Left renal cortex interstitium (tissue), 4 donors: ENCODE measurements around the gene NFATC2IP. TPM values are rescaled to one million over a fixed set of nuclear protein-coding genes. Genes with fewer than 3 reads are reported as not detected.
A peak's percentile ranks its signal among the peaks of the same experiment; 100 is the strongest.
"Not testable (repeated sequence)": the region's sequence is repeated elsewhere in the genome, so short reads cannot be mapped to it uniquely, and the experiment has no call there.

Experiments used
- DNase-seq, 4 donors: peaks; one replicate each; pipeline ENCODE4 v3.0.0-alpha.2; 2013; ENCODE audit warnings: low read depth in 4 of 4, low spot score in 2 of 4, missing footprints in 1 of 4
- polyA plus RNA-seq, 4 donors: library from polyadenylated mRNA; unstranded; fragments of 120-200 nt; gene quantifications; one replicate each; pipeline ENCODE4 v1.2.1, GENCODE V29; 2013; ENCODE audit not compliant: insufficient read length in 4 of 4

Gene NFATC2IP
- polyA plus RNA-seq, 4 donors: 23.4 to 86.7 (median 46.6) TPM

DNA sequence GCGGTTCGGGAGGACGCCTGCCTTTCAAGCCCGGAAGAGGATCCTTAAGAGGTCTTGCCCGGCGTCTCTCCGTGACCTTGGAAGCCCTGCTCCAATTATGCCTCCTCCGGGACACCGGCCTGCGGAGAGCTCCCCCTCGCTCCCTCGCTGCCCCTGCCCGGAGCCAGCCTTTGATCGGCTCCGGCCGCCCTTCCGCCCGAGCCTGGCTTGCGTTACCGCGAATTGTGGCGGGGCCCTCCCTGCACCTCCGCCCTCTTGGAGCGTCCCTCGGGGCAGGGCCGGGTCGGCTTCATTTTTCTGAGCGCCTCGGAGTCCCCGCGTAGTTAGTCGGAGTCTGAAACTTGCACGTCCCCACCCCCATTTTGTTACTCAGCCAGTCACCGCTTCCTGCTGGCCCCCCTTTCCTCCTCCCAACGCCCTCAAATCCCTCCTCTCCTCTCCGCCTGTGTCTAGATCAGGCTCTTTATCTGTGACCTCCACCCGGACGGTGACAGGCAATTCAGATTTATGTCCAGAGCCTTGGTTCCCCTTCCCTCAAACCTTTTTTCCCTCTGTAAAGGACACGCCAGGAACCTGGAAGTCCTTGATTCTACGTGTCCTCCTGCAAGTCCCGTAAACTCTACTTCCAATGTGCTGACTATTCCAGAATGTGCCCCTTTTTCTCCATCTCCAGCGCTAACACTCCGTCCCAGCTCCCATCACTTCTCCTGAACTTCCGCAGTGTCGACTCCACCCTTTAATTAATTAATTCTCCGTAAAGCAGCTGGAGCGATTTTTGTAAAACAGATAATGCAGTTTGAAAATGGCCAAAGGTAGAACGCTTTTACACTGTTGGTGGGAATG lies 25.1 kb upstream of the NFATC2IP start:
- DNase-seq: peak; percentile 75 to 81 (median 77)

GRCh38 chr16:28926284-28926683 lies 24.5 kb upstream of the NFATC2IP start:
- DNase-seq: not testable (repeated sequence)

- DNase-seq: no peak
Measured at GRCh38 chr16:28927815-28928214, 22.9 kb upstream of the NFATC2IP start.

- no peak for DNase-seq
Measured at GRCh38 chr16:28930203-28930602, 20.5 kb upstream of the NFATC2IP start.

DNA sequence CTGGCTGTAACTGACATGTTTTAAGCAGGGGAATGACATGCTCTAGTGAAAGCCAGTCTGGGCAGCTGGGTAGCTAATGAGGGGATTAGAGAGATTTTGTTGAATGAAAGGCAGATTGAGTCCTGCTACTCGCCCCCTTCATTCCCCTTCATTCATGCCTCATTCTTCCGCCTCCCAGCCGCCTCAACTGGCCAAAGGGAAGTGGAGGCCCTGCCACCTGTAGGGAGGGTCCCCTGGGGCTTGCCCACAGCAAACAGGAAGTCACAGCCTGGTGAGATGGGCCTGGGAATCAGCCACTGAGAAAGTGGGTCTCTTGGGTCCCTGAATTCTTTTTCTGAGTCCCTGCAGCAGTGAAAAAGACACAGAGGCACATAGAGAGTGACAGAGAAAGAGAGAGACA lies 20.1 kb upstream of the NFATC2IP start:
- no peak for DNase-seq

GRCh38 chr16:28931801-28932225 lies 18.9 kb upstream of the NFATC2IP start, which contains the start of gene CD19:
Gene CD19 (plus strand): TSS chr16:28931971. CDS start chr16:28932001, 30 bp downstream.
- DNase-seq: no peak

- no peak for DNase-seq
Measured at GRCh38 chr16:28932339-28933141, 18.2 kb upstream of the NFATC2IP start.

GRCh38 chr16:28933171-28933570 lies 17.6 kb upstream of the NFATC2IP start:
- no peak for DNase-seq

- no peak for DNase-seq
Measured at GRCh38 chr16:28935346-28935745, 15.4 kb upstream of the NFATC2IP start.

DNA sequence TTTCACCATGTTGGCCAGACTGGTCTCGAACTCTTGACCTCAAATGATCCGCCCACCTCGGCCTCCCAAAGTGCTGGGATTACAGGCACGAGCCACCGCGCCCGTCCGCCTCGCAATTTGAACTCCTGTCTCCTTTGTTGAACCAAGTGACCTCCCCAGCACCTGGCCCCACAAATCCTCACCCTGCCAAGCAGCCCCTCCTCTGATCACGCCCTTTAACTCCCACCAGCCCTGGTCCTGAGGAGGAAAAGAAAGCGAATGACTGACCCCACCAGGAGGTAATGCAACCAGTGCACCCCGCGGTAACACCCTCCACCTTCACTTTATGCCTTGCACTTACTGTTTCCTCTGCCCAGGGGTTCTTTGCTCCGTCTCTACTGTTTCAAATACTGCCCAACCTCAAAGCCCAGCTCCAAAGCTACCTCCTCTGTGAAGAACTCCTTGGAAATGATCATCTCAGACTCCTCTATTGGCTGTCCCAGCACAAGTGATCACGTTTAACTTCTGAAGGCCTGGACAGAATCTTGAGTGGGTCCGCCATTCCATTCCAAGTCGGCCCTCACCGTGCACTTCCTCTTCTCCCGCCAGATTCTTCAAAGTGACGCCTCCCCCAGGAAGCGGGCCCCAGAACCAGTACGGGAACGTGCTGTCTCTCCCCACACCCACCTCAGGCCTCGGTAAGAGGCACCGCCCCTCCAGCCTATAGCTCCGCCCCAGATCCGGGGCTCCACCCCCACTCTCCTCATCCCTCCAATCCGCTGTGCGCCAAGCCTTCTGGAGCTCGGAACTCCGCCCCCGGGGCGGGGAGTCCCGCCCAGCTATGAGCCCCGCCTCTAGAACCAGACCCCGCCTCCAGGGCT lies 14.6 kb upstream of the NFATC2IP start:
- peak in 1 of 4 donors; percentile 29 for DNase-seq

- DNase-seq: no peak
Measured at GRCh38 chr16:28936784-28937155, 14.0 kb upstream of the NFATC2IP start.

DNA sequence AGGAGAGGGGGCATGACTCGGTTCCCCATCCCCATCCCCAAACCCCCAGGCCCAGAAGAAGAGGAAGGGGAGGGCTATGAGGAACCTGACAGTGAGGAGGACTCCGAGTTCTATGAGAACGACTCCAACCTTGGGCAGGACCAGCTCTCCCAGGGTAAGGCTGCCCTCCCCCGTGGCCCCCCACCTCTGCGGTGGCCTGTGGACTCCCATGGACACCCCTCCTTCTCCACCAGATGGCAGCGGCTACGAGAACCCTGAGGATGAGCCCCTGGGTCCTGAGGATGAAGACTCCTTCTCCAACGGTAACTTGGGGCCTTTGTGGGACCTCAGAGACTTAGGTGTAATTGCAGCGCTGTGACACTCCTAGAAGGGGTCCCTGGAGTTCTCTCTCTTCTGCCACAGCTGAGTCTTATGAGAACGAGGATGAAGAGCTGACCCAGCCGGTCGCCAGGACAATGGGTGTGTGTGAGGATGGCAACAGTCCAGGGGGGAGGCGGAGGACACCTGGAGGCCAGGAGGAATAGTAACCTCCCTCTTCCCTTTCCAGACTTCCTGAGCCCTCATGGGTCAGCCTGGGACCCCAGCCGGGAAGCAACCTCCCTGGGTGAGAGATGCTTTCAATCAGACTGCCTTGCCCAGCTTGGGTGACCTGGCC lies 13.4 kb upstream of the NFATC2IP start:
- no peak for DNase-seq

DNA sequence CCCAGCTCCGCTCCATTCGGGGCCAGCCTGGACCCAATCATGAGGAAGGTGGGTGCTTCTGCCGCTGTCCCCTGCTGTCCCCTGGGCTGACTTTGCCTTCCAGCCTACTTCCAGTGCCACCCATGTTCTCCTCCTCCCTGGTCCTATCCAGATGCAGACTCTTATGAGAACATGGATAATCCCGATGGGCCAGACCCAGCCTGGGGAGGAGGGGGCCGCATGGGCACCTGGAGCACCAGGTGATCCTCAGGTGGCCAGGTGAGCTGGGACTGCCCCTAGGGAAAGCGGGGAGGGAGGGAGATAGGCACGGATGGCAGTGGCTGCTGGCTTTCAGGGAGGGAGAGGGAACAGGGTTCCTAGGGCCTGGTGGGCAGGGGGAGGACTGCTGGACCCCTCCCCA lies 12.0 kb upstream of the NFATC2IP start:
- DNase-seq: no peak

DNA sequence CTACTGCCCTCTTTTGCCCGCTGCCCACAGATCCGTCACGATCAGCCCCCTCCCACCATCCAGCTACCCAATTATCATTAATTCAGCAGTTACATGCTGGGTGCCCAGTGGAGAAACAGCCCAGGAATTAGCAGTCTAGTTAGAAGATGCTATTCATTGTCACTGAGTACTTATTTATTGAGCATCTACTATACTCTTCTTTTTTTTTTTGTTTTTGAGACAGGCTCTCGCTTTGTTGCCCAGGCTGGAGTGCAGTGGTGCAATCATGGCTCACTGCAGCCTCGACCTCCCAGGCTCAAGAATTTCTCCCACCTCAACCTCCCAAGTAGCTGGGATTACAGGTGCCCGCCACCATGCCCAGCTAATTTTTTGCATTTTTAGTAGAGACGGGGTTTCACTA lies 10.9 kb upstream of the NFATC2IP start:
- DNase-seq: not testable (repeated sequence)

GRCh38 chr16:28943281-28943680 lies 7.5 kb upstream of the NFATC2IP start:
- DNase-seq: no peak

DNA sequence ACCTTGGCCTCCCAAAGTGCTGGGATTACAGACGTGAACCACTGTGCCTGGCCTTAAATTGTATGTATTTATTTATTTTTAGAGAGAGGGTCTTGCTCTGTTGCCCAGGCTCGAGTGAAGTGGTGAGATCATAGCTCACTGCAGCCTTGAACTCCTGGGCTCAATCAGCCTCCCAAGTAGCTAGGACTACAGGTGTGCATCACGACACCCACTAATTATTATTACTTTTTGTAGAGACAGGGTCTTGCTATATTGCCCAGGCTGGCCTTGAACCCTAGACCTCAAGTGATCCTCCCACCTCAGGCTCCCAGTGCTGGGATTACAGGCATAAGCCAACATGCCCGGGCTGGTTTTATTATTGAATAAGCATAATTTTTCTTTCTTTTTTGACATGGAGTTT lies 4.1 kb upstream of the NFATC2IP start:
- DNase-seq: no peak

DNA sequence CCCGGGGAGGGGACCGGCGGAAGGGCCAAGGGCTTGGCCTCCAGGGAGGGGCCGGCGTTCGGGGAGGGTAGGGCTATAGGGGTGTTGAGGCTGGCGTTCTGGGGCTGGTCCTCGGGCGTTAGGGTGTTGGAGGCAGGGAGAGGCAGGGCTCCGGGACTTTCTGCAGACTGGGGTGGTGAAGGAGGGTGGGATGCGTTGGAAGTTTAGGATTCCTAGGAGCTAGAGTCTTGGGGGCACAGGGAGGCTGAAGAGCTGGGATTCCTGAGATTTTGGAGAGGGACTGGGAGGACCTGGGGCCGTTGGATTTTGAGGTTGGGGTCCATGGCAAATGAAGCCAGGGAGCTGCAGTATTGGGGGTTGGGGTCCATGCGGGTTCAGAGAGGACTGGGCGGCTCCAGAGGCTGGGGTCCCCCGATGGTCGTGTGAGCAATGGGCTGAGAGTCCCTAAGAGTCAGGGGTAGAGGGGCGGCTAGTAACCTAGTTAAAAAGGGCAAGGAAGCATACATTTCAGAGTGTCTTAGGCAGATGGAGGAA lies 740 bp downstream of the NFATC2IP start:
- DNase-seq: no peak

DNA sequence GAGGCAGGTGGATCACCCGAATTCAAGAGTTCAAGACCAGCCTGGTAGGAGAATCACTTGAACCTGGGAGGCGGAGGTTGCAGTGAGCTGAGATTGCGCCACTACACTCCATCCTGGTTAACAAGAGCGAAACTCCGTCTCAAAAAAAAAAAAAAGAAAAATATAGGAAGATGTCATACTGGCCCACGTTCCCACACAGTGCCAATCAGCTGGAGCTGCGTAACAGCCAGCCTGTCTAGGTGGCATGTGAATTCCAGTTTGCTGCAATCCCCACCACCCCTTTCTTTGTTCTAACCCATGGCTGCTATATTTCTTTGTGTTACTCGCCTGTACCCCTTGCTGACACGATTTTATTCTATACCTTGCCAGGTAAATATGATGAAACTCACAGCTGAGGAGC lies 7.5 kb downstream of the NFATC2IP start:
- no peak for DNase-seq

- DNase-seq: no peak
Measured at GRCh38 chr16:28958836-28959235, 8.1 kb downstream of the NFATC2IP start.

- no peak for DNase-seq
Measured at GRCh38 chr16:28964072-28964471, 13.3 kb downstream of the NFATC2IP start.
